ENCODE data around the gene KCNMB4. TPM values are rescaled to one million over a fixed set of nuclear protein-coding genes. Genes with fewer than 3 reads are reported as not detected.

Gene KCNMB4
- total RNA-seq, 1 experiment from 2014 or later: 0.13 TPM

DNA sequence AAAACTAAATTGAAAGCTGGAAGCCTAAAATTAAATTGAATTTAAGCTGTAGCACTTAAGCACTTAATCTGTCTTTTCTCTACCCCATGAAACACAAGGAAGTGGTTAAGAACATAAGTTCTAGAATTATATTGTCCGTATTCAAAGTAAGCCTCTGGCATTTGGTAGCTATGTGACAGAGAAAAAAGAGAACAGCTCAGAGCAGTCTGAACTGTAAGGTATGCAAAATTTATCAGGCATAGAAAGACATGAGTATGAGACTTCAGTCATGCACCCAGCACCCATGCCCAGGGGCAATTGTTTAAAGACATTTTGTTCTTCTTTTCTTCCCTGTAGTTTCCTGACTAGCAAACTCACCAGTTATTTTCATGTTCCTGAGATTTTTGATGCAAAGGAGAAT, 116.7 kb downstream of the KCNMB4 start:
- Histone ChIP-seq H3K27me3 (ENCODE audit: control insufficient read depth, insufficient read depth, low read length) (no peaks in the 10 kb centered on the region), H3K27ac (ENCODE audit: low read length) (no peak overlapping the region), H3K4me3 (ENCODE audit: low read depth in 2 of 2, low read length in 2 of 2) (no peak overlapping the region), H3K4me1 (ENCODE audit: control insufficient read depth, insufficient read depth, low read length) (no peaks in the 10 kb centered on the region), H3K9me3 (ENCODE audit: control insufficient read depth, insufficient read depth, low read depth, low read length) (no peaks in the 10 kb centered on the region), H3K36me3 (ENCODE audit: control insufficient read depth, insufficient read depth, low read length) (no peaks in the 10 kb centered on the region)
- ATAC-seq (no peak), DNase-seq (ENCODE audit: low read depth, low spot score) (no peak)
- in situ Hi-C loops (cut with HindIII; ENCODE audit: low pct_unique_long_range_greater_than_20kb, low sequenced_read_pairs): no loop called here
- intact Hi-C loops (cut with micrococcal nuclease; ENCODE audit: unreplicated experiment): no loop called here
- BruUV-seq (replicated peaks): no TSS peak
- CTCF ChIA-PET: no interaction called here
- POLR2A ChIA-PET: interaction anchor here (0.7 kb wide), 1 partner anchor 9 kb away, joined by 3 read pairs; no protein-coding TSS in a partner anchor
- TF ChIP-seq POLR2AphosphoS5 (IDR thresholded peaks at IDR 0.05; ENCODE audit: low read depth, low read length) (no peak), SIN3A (IDR thresholded peaks at IDR 0.05; ENCODE audit: borderline replicate concordance, insufficient read depth, low read depth, low read length) (no peak)

Other genes with a start within 250 kb of the KCNMB4 start
- gene CNOT2, start 122.9 kb upstream of the KCNMB4 start, total RNA-seq (2021; ENCODE audit: unreplicated experiment): 49.3 TPM